HL-60 (cell line): ENCODE measurements around the gene CAMTA1.

Source experiments
- DNase-seq, 2 experiments: peaks; one replicate each; pipeline ENCODE4 v3.0.0-alpha.2; 2010 to 2020; ENCODE audit warnings: low read depth in 1 of 2, low spot score in 1 of 2
- H3K27ac ChIP-seq: fragments of 250-450 bp; sonication (Bioruptor Pico); replicated peaks from 2 replicates; pipeline ENCODE4 v1.5.1; 2020; ENCODE audit warnings: mild to moderate bottlenecking, moderate library complexity
- H3K27me3 ChIP-seq: fragments of 250-450 bp; sonication (Bioruptor Pico); 2 replicates; pipeline ENCODE4 v1.5.1; 2021; ENCODE audit warnings: mild to moderate bottlenecking, moderate library complexity; ENCODE audit not compliant: insufficient read depth, poor library complexity, severe bottlenecking
- H3K4me3 ChIP-seq: replicated peaks from 2 replicates; pipeline ENCODE4 v1.5.1; 2011; ENCODE audit warnings: mild to moderate bottlenecking, control low read depth, low read length; ENCODE audit not compliant: insufficient read depth
- GABPA ChIP-seq: IDR thresholded peaks from 2 replicates; pipeline ENCODE4 v1.6.1; 2012; ENCODE audit warnings: low read depth
- POLR2AphosphoS5 ChIP-seq: IDR thresholded peaks from 2 replicates; pipeline ENCODE4 v1.6.1; 2012; ENCODE audit warnings: low read depth
- REST ChIP-seq: IDR thresholded peaks from 2 replicates; pipeline ENCODE4 v1.6.1; 2012; ENCODE audit warnings: low read depth; ENCODE audit not compliant: insufficient replicate concordance
- SPI1 ChIP-seq: IDR thresholded peaks from 2 replicates; pipeline ENCODE4 v1.6.1; 2012; ENCODE audit warnings: low read depth, mild to moderate bottlenecking, borderline replicate concordance
- TF ChIP-seq, protein P1 (sequence below): IDR thresholded peaks from one replicate; pipeline ENCODE4 v1.5.1; 2011; ENCODE audit warnings: low read length, control low read depth, inconsistent platforms; ENCODE audit not compliant: insufficient read depth

Gene CAMTA1

DNA sequence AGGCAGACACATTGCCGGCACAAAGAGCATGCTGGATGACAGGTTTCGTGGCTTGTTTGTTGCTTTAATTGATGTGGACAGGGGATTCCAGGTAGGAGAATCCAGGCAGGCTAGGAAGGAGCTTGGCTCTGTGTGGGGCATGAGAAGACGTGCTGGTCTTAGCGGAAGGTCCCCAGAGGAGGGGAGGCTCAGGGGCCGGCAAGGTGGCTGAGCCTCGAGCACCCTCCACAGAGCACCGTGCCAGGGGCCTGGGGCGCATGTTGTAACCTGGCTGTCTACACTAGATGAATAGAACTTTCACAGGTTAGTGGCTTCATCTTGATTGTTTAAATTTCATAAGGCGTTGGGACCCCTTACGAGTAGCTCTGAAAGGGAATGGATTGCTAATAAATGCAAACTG, 223.1 kb downstream of the CAMTA1 start:
- H3K27me3 ChIP-seq = no peaks in the 10 kb centered on the region
- H3K27ac ChIP-seq = no peak overlapping the region
- no peak for DNase-seq
- H3K4me3 ChIP-seq = no peak overlapping the region
- no peak for TF ChIP-seq POLR2AphosphoS5
- TF ChIP-seq REST = no peak
- TF ChIP-seq, protein P1, sequence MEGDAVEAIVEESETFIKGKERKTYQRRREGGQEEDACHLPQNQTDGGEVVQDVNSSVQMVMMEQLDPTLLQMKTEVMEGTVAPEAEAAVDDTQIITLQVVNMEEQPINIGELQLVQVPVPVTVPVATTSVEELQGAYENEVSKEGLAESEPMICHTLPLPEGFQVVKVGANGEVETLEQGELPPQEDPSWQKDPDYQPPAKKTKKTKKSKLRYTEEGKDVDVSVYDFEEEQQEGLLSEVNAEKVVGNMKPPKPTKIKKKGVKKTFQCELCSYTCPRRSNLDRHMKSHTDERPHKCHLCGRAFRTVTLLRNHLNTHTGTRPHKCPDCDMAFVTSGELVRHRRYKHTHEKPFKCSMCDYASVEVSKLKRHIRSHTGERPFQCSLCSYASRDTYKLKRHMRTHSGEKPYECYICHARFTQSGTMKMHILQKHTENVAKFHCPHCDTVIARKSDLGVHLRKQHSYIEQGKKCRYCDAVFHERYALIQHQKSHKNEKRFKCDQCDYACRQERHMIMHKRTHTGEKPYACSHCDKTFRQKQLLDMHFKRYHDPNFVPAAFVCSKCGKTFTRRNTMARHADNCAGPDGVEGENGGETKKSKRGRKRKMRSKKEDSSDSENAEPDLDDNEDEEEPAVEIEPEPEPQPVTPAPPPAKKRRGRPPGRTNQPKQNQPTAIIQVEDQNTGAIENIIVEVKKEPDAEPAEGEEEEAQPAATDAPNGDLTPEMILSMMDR = no peak
- no peak for TF ChIP-seq GABPA
- no peak for TF ChIP-seq SPI1

DNA sequence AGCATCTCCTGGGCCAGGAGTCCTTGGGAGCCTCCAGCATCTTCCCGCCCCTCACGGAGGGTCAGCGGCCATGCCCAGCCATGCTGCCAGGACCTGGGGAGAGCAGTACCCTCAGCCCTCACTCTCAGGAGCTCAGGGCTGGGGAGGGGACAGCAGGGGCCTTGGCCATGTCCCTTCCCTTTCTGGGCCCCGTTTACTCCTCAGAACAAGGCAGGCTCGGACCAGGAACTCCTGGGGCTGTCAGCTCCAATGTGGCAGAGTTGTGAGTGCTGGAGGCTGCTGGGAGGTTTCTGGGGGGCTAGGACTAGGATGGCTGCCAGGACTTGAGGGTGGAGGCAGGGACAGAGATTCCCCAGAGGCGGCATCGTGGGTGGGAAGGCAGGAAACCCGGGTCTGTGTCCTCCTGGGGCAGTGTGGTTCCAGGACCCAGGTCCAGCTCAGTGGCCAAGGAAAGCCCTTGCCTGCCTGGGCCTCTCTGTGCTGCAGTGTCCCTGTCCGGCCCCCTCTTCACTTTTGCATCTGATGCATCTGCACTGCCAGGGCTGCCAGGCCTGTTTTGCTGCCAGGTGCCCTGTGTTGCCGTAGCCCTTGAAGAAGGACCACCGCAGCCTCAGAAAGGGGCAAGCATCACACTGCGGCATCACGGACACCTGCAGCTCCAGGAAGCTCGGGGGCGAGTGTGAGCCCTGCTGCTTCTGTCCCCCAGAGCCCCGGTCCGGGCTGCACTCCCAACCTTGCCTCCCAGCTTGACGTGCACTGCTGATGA, 223.9 kb downstream of the CAMTA1 start:
- TF ChIP-seq REST (no peak), SPI1 (no peak), POLR2AphosphoS5 (no peak), GABPA (no peak)
- TF ChIP-seq, protein P1 = no peak
- no peaks in the 10 kb centered on the region for H3K27me3 ChIP-seq
- DNase-seq = no peak
- H3K27ac ChIP-seq = no peak overlapping the region
- no peak overlapping the region for H3K4me3 ChIP-seq

DNA sequence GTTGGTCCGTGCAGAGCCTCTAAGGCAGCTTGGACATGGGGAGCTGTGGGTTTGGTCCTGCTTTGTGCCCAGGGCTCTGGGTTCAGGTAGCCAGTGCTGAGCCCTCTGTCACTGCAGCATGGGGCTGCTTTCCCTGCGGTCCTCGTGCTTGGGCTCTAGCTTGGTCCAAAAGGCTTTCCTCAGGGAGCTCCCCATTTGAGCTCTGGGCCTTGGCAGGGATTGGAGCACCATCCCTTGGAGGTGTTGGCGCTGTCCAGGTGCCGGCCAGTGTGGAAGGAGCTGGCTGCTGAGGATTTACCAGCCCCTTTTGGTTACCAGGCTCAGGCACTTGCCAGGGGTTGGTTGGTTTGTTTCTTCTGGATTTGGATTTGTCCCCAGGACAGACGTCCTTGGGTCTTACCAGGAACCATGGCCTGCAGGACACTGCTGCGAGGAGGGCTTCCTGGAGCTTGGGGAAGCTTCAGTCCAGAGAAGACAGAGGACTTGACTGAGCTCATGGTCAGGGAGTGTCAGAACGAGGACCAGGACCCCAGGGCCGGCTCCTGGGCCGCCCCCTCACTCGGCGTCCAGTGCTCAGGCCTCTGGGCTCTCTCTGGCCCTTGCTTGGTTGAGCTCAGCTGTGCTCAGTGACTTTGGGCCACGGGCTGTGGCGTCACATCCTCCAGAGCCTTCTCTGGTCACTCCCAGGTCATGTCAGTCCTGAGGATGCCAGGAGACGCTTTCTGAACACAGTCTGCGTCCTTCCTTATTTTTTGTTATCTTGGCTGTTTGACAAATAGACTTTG, 224.7 kb downstream of the CAMTA1 start:
- no peak for TF ChIP-seq POLR2AphosphoS5
- TF ChIP-seq, protein P1 = no peak
- no peak for TF ChIP-seq SPI1
- TF ChIP-seq REST = no peak
- TF ChIP-seq GABPA = no peak

More for the DNA sequence above, 224.7 kb downstream of the CAMTA1 start:
- Histone ChIP-seq H3K4me3 (no peak overlapping the region), H3K27ac (no peak overlapping the region), H3K27me3 (no peaks in the 10 kb centered on the region)
- DNase-seq = no peak
